CD8-positive, alpha-beta memory T cell (primary cell): Measurements from ENCODE around the gene PRSS35. TPM values are rescaled to one million over a fixed set of nuclear protein-coding genes. Genes with fewer than 3 reads are reported as not detected.
"Not testable (repeated sequence)": the region's sequence is repeated elsewhere in the genome, so short reads cannot be mapped to it uniquely, and the experiment has no call there.

ENCODE experiments used
- CTCF ChIA-PET: fragments of 350-600 bp; sonication (Branson Sonifier 250); formaldehyde crosslinking; loops from one replicate; lab custom pipeline; 2021; ENCODE audit warnings: antibody characterized with exemption; lab: Charles Lee
- POLR2A ChIA-PET: fragments of 350-600 bp; sonication (Branson Sonifier 250); formaldehyde crosslinking; loops from one replicate; lab custom pipeline; 2021; ENCODE audit warnings: antibody characterized with exemption; lab: Charles Lee
- DNase-seq, 5 donors: peaks; one replicate each; pipeline versions ENCODE4 v3.0.0 to v3.0.0-alpha.2; 2020 to 2022; ENCODE audit warnings: mixed read lengths in 1 of 5
- H3K27ac ChIP-seq: one replicate; pipeline ENCODE4 v1.7.0; 2013; ENCODE audit warnings: low read depth, mild to moderate bottlenecking, low read length, moderate library complexity
- H3K27me3 ChIP-seq: 2 replicates; pipeline ENCODE4 v1.7.0; 2013; ENCODE audit warnings: low read length, mild to moderate bottlenecking; ENCODE audit not compliant: insufficient read depth, poor library complexity, severe bottlenecking
- H3K36me3 ChIP-seq: 2 replicates; pipeline ENCODE4 v1.7.0; 2013; ENCODE audit warnings: mild to moderate bottlenecking, low read length, moderate library complexity; ENCODE audit not compliant: insufficient read depth
- H3K4me1 ChIP-seq: 2 replicates; pipeline ENCODE4 v1.7.0; 2013; ENCODE audit warnings: mild to moderate bottlenecking, low read length, moderate library complexity; ENCODE audit not compliant: insufficient read depth
- H3K4me3 ChIP-seq: 2 replicates; pipeline ENCODE4 v1.7.0; 2013; ENCODE audit warnings: mild to moderate bottlenecking, low read length
- H3K9me3 ChIP-seq: 2 replicates; pipeline ENCODE4 v1.7.0; 2013; ENCODE audit warnings: mild to moderate bottlenecking, low read length
- H3K27ac Mint-ChIP-seq, 8 donors: one replicate each; pipeline ENCODE4 v1.8.0; 2020 to 2021; ENCODE audit warnings: mixed read lengths in 8 of 8, mild to moderate bottlenecking in 6 of 8, inconsistent platforms in 3 of 8, moderate library complexity in 3 of 8
- H3K27me3 Mint-ChIP-seq, 2 donors: one replicate each; pipeline ENCODE4 v1.8.0; 2020 to 2021; ENCODE audit warnings: mixed read lengths in 2 of 2, mild to moderate bottlenecking in 1 of 2, moderate library complexity in 1 of 2
- H3K36me3 Mint-ChIP-seq, 3 donors: one replicate each; pipeline ENCODE4 v1.8.0; 2020 to 2021; ENCODE audit warnings: mixed read lengths in 3 of 3, inconsistent platforms in 1 of 3, mild to moderate bottlenecking in 1 of 3
- H3K4me1 Mint-ChIP-seq, 3 donors: one replicate each; pipeline ENCODE4 v1.8.0; 2020 to 2021; ENCODE audit warnings: mixed read lengths in 3 of 3, inconsistent platforms in 1 of 3, mild to moderate bottlenecking in 1 of 3
- H3K4me3 Mint-ChIP-seq, 7 donors: one replicate each; pipeline ENCODE4 v1.8.0; 2020 to 2021; ENCODE audit warnings: mixed read lengths in 7 of 7, mild to moderate bottlenecking in 6 of 7, moderate library complexity in 4 of 7, inconsistent platforms in 2 of 7
- H3K9me3 Mint-ChIP-seq, 5 donors: one replicate each; pipeline ENCODE4 v1.8.0; 2020 to 2022; ENCODE audit warnings: mixed read lengths in 5 of 5, mild to moderate bottlenecking in 3 of 5, moderate library complexity in 2 of 5, inconsistent platforms in 1 of 5
- polyA plus RNA-seq: library from polyadenylated mRNA; unstranded; fragments of 300-500 nt; fragmentation: Illumina TruSeq; gene quantifications from one replicate; pipeline ENCODE4 v1.2.3, GENCODE V29; 2021
- total RNA-seq, 2 experiments: library from RNA; stranded (reverse); gene quantifications; one replicate each; pipeline ENCODE4 v1.2.3, GENCODE V29; 2021

Gene PRSS35
- total and polyA plus RNA-seq, 3 experiments from 2014 or later: 6.5 TPM; not detected in 2

DNA sequence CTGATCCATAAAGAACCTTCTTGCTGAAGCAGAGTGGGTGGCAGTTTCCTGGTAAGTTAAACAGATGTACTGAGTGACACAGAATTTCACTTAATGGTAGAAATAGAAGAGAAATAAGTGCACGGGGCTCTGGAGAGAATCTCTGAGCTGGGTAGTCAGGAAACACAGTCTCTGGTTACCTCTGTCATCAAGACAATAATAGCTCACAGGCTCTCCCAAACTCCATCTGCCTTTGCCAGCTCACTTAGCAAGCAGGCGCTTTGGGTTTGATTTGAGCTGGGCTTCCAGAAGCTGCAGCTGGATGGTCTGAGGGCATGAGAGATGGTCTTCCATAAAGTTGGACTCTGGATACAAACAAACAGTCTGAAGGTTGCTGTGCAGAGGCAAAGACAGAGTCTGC is 39.6 kb upstream of the PRSS35 start:
- ChIA-PET POLR2A (no interaction called here), CTCF (no interaction called here)
- H3K4me1 ChIP-seq: no peaks in the 10 kb centered on the region
- no peaks in the 10 kb centered on the region for H3K27me3 ChIP-seq
- DNase-seq: no peak
- peaks cover 0 to 2% (median 0%) of the 10 kb centered on the region in 5 donors for H3K9me3 Mint-ChIP-seq
- H3K27ac Mint-ChIP-seq: peak overlapping the region in 1 of 8 donors; percentile 43
- no peaks in the 10 kb centered on the region for H3K36me3 Mint-ChIP-seq
- no peaks in the 10 kb centered on the region for H3K4me1 Mint-ChIP-seq
- no peaks in the 10 kb centered on the region for H3K27me3 Mint-ChIP-seq
- no peaks in the 10 kb centered on the region for H3K9me3 ChIP-seq
- no peaks in the 10 kb centered on the region for H3K36me3 ChIP-seq
- no peak overlapping the region for H3K4me3 Mint-ChIP-seq
- no peak overlapping the region for H3K4me3 ChIP-seq
- H3K27ac ChIP-seq: no peak overlapping the region

DNA sequence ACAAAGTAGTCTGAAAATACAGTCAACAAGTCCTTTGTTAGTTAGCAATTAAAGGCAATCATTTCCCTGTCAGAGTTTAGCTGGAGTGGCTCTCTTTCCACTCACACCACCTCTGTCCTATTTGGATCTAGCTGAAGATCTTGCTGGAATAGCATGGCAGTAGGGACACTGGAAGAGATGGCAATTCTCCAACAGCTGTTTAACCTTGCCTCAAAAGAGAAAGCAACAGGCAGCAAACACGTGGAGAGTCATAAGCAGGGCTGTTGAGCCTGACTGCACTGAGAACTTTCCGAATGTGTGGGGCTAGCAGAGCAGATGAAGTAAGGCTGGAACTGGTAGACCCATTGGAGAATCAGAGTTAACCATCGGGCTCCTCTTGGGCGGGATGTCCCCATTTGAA is 38.0 kb upstream of the PRSS35 start:
- Mint-ChIP-seq H3K9me3 (peaks cover 0 to 2% (median 0%) of the 10 kb centered on the region in 5 donors), H3K4me3 (no peak overlapping the region), H3K27me3 (no peaks in the 10 kb centered on the region), H3K27ac (no peak overlapping the region), H3K36me3 (no peaks in the 10 kb centered on the region), H3K4me1 (no peaks in the 10 kb centered on the region)
- Histone ChIP-seq H3K9me3 (no peaks in the 10 kb centered on the region), H3K27me3 (no peaks in the 10 kb centered on the region), H3K4me3 (no peak overlapping the region), H3K4me1 (no peaks in the 10 kb centered on the region), H3K36me3 (no peaks in the 10 kb centered on the region), H3K27ac (no peak overlapping the region)
- ChIA-PET CTCF (no interaction called here), POLR2A (no interaction called here)
- no peak for DNase-seq

DNA sequence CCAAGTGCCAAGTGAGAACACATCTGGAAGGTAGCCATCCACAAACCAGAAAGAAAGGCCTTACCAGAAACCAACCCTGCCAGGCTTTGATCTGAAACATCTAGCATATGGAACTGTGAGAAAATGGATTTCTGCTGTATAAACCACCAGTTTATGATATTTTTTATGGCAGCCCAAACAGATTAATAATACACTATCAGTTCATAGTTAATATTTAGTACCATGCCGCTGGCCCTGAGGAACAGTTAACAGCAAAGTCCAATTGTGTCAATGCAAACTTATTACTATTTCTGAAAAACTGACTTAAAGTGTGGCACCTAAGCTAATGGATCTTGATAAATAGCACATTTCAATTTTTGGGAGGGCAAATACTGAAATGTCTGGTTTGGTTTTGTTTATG is 35.4 kb upstream of the PRSS35 start:
- Histone ChIP-seq H3K4me1 (no peaks in the 10 kb centered on the region), H3K27ac (no peak overlapping the region), H3K9me3 (no peaks in the 10 kb centered on the region), H3K4me3 (no peak overlapping the region), H3K27me3 (no peaks in the 10 kb centered on the region), H3K36me3 (no peaks in the 10 kb centered on the region)
- ChIA-PET CTCF (no interaction called here), POLR2A (no interaction called here)
- Mint-ChIP-seq H3K36me3 (no peaks in the 10 kb centered on the region), H3K27ac (no peak overlapping the region), H3K4me1 (no peaks in the 10 kb centered on the region), H3K9me3 (no peaks in the 10 kb centered on the region), H3K27me3 (no peaks in the 10 kb centered on the region), H3K4me3 (no peak overlapping the region)
- DNase-seq: no peak

DNA sequence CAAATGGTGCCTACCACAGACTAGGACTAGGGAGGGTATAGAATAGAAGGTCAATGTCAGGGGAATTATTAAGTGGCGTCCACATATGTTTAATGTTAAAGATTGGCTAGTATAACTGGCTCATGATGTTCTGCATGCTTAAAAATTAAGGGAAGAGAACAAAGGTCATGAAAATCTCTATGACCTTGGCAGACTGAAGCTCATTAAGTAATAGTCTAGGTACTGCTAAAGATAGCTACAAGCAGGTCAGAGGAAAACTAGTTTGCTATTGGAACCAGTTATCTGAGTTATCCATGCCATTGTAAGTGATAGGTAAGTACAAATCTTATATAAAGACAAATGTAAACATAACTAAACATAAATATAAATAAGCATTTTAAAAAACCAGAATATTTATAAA is 32.9 kb upstream of the PRSS35 start:
- no peak overlapping the region for H3K27ac Mint-ChIP-seq
- H3K4me3 Mint-ChIP-seq: no peak overlapping the region
- ChIA-PET POLR2A (no interaction called here), CTCF (no interaction called here)
- no peaks in the 10 kb centered on the region for H3K9me3 Mint-ChIP-seq
- no peak for DNase-seq
- no peaks in the 10 kb centered on the region for H3K4me1 ChIP-seq
- no peaks in the 10 kb centered on the region for H3K36me3 Mint-ChIP-seq
- no peak overlapping the region for H3K4me3 ChIP-seq
- no peaks in the 10 kb centered on the region for H3K4me1 Mint-ChIP-seq
- H3K36me3 ChIP-seq: no peaks in the 10 kb centered on the region
- H3K27me3 Mint-ChIP-seq: peaks cover 0 to 1% of the 10 kb centered on the region in 2 donors
- H3K9me3 ChIP-seq: no peaks in the 10 kb centered on the region
- no peaks in the 10 kb centered on the region for H3K27me3 ChIP-seq
- H3K27ac ChIP-seq: no peak overlapping the region

DNA sequence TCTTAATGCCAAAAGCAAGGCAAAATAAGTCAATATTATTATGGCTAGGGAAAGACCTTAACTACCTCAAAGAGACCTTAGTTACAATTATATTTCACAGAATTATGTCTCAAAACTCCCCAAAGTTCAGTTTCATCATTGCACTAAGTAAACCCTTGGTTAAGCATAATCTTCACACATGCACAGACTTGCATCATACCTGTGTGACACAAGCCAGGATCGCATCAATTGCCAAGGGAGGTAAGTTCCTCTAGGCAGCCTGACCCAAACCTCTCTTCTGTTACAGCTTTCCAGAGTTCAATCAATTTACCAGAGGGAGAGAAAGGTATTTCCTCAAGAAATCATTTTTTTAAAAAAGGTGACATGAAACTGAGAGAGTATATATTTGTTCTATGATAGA is 31.9 kb upstream of the PRSS35 start:
- Histone ChIP-seq H3K36me3 (no peaks in the 10 kb centered on the region), H3K27me3 (no peaks in the 10 kb centered on the region), H3K9me3 (no peaks in the 10 kb centered on the region), H3K4me3 (no peak overlapping the region), H3K27ac (no peak overlapping the region), H3K4me1 (no peaks in the 10 kb centered on the region)
- H3K36me3 Mint-ChIP-seq: no peaks in the 10 kb centered on the region
- H3K4me3 Mint-ChIP-seq: no peak overlapping the region
- peaks cover 0 to under 1% (median 0%) of the 10 kb centered on the region in 5 donors for H3K9me3 Mint-ChIP-seq
- H3K27me3 Mint-ChIP-seq: peaks cover 0 to 2% of the 10 kb centered on the region in 2 donors
- CTCF ChIA-PET: no interaction called here
- H3K27ac Mint-ChIP-seq: no peak overlapping the region
- no peak for DNase-seq
- POLR2A ChIA-PET: no interaction called here
- no peaks in the 10 kb centered on the region for H3K4me1 Mint-ChIP-seq

DNA sequence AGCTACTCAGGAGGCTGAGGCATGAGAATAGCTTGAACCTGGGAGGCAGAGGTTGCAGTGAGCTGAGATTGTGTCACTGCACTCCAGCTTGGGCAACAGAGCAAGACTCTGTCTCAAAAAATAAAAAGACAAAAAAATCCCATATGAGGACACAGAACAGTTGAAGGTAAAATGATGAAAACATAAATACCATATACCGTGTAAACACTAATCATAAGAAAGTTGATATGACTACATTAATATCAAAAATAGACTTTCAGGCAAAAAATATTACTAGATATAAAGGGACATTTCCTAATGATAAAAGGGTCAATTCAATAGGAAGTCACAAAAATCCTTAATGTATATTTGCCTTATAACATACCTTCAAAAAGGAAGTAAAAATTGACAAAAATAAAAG is 30.4 kb upstream of the PRSS35 start:
- H3K4me1 Mint-ChIP-seq, H3K27me3 Mint-ChIP-seq, H3K27ac Mint-ChIP-seq, POLR2A ChIA-PET, CTCF ChIA-PET, H3K4me3 ChIP-seq, H3K4me3 Mint-ChIP-seq, H3K27ac ChIP-seq, H3K4me1 ChIP-seq, H3K36me3 Mint-ChIP-seq, H3K36me3 ChIP-seq, DNase-seq, H3K9me3 Mint-ChIP-seq, H3K9me3 ChIP-seq, H3K27me3 ChIP-seq: not testable (repeated sequence)

DNA sequence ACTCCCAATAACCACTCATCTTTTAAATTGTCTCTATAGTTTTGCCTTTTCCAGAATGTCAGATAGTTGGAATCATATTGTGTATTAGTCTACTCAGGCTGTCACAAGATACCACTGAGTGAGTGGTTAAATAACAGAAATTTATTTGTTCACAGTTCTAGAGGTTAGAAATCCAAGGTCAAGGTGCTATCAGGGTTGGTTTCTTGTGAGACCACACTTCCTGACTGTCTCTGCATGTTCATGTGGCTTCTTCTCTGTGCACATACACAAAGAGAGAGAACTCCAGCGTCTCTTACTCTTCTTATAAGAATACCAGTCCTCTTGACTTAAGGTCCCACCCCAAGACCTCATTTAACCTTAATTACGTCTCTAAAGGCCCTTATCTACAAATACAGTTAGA is 23.9 kb upstream of the PRSS35 start:
- Mint-ChIP-seq H3K27ac (peak overlapping the region in 2 of 8 donors; percentile 36 to 85), H3K4me3 (peak overlapping the region in 2 of 7 donors; percentile 1 to 33), H3K27me3 (peaks cover 0 to 4% of the 10 kb centered on the region in 2 donors), H3K36me3 (no peaks in the 10 kb centered on the region), H3K9me3 (peaks cover 0 to 1% (median 0%) of the 10 kb centered on the region in 5 donors), H3K4me1 (peaks cover 0 to 9% (median 5%) of the 10 kb centered on the region in 3 donors)
- no peaks in the 10 kb centered on the region for H3K9me3 ChIP-seq
- H3K27ac ChIP-seq: no peak overlapping the region
- H3K4me3 ChIP-seq: no peak overlapping the region
- no peaks in the 10 kb centered on the region for H3K36me3 ChIP-seq
- no peak for DNase-seq
- H3K4me1 ChIP-seq: no peaks in the 10 kb centered on the region
- POLR2A ChIA-PET: no interaction called here
- CTCF ChIA-PET: interaction anchor here (0.6 kb wide), 1 partner anchor 23 kb away, joined by 3 read pairs; no protein-coding TSS in a partner anchor
- no peaks in the 10 kb centered on the region for H3K27me3 ChIP-seq

DNA sequence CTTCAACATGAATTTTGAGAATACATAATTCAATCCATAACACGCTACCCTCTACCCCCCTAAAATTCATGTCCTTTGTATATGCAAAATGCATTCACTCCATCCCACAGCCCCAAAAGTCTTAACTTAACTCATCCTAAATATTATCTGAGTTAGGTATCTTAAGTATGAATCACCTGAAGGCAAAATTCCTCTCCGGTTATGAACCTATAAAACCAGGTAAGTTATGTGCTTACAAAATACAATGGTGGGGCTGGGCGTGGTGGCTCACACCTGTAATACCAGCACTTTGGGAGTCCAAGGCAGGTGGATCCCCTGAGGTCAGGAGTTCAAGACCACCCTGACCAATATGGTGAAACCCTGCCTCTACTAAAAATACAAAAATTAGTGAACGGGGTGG is 23.5 kb upstream of the PRSS35 start:
- Mint-ChIP-seq H3K4me3 (peak overlapping the region in 1 of 7 donors; percentile 33), H3K27ac (peak overlapping the region in 1 of 8 donors; percentile 36), H3K36me3 (no peaks in the 10 kb centered on the region), H3K27me3 (peaks cover 0 to 4% of the 10 kb centered on the region in 2 donors), H3K4me1 (peaks cover 0 to 9% (median 5%) of the 10 kb centered on the region in 3 donors), H3K9me3 (peaks cover 0 to 1% (median 0%) of the 10 kb centered on the region in 5 donors)
- H3K27ac ChIP-seq: no peak overlapping the region
- ChIA-PET POLR2A (no interaction called here), CTCF (no interaction called here)
- no peaks in the 10 kb centered on the region for H3K36me3 ChIP-seq
- no peak overlapping the region for H3K4me3 ChIP-seq
- no peaks in the 10 kb centered on the region for H3K9me3 ChIP-seq
- DNase-seq: no peak
- no peaks in the 10 kb centered on the region for H3K4me1 ChIP-seq
- H3K27me3 ChIP-seq: no peaks in the 10 kb centered on the region
